ENCODE data around the gene VEPH1.
"Not testable (repeated sequence)": the region's sequence is repeated elsewhere in the genome, so short reads cannot be mapped to it uniquely, and the experiment has no call there.

VEPH1 gene

DNA sequence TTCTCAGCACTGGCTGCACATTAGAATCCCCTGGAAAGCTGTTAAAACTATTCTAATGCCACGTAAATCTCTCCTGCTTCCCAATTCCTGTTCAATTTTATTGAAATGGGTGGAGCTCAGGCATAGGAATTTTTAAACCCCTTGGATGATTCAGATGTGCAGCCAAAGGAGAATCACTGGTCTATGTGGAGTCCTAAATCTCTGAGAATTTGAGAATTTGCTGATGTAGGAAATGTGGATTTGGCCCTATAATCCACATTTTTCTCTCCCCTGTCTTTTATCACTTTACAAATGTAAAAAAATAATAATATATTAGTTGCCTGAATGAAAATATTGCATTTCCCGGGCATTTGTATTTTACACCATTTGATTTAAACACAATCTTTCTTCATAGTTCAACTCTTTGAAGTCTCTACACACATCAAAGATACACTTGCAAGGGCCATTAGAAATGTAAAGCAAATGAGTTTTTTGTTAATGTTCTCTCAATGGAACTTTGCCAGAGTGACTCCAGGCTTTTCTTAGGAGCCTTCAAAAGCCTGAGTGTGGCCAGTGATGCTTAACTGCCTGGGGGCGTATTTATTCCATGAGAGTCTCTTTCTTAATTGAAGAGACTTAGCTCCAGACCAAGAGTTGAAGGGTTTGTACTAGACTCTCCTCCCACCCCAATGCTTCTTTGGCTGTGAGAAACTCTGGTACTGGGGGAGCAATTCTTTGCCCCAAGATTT, 115.3 kb downstream of the VEPH1 start:
- DNase-seq (ENCODE audit: low spot score) = no peak

DNA sequence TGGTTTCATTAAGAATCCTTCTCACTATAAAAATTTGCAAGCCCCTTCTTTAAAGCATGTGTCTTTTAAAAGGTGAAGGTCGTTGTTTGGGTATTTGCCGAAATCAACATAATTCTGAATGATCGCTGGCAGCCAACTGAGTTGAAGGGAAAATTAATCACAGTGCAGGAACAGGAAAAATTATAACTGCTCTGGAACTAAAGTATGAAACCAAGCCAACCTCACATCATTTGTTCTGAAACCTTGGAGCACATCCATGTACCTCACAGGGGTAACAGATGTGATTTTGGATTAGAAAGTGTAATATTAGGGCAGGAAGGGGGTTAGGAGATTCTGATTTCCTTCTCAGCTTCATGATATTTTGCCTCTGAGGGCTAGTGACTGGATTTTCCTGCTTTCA, 118.7 kb downstream of the VEPH1 start:
- DNase-seq (ENCODE audit: low spot score) = no peak

GRCh38 chr3:157384031-157384430, 119.2 kb downstream of the VEPH1 start:
- no peak for DNase-seq (ENCODE audit: low spot score)

DNA sequence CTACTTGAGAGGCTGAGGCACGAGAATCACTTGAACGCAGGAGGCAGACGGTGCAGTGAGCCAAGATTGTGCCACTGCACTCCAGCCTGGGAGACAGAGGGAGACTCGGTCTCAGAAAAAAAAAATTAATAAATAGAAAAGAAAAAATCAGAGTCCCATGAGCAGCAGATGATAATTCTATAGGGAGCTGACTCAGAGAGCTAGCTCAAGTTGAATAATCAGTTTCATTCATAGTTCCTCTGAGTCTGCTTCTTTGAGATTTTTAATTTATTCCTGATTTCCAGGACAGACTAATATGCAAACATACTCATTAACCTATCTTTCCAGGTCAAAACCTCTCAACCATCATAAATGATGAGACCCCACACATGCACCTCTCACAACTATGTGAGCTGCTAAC, 121.6 kb downstream of the VEPH1 start:
- DNase-seq (ENCODE audit: low spot score) = no peak

DNA sequence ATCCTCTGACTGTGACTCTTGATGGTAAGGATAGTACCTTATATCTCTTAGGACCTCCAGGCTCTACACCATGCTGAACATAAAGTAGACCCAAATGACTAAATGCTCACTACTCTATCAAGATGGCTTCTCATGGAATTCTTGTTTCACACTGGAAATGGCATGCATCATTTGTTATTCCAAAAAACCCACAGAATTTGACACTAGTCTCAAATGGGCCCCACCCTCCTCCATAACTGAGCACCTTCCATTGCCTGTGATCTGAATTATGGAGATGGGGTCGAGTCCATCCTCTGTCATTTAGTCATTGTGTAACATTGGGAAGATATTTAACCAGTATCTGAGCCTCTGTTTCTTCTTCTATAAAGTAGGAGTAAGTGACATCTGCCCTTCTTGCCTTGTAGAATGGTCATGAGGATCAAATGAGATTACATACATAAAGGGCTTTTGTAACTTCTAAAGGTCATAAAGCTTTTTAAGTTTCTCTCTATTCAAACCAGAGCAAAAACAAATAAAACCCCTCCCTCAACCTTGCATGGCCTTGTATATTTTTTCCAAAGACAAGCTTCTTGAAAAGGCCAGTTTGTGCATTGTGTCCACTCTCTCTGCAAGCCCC, 123.6 kb downstream of the VEPH1 start:
- no peak for DNase-seq (ENCODE audit: low spot score)

GRCh38 chr3:157376603-157377300, 126.5 kb downstream of the VEPH1 start:
- DNase-seq (ENCODE audit: low spot score) = no peak

GRCh38 chr3:157375342-157375986, 127.8 kb downstream of the VEPH1 start:
- no peak for DNase-seq (ENCODE audit: low spot score)

- DNase-seq (ENCODE audit: low spot score) = no peak
Measured at GRCh38 chr3:157374933-157375332, 128.3 kb downstream of the VEPH1 start.

- no peak for DNase-seq (ENCODE audit: low spot score)
Measured at GRCh38 chr3:157373783-157374182, 129.4 kb downstream of the VEPH1 start.

GRCh38 chr3:157370867-157371266, 132.3 kb downstream of the VEPH1 start:
- no peak for DNase-seq (ENCODE audit: low spot score)

DNA sequence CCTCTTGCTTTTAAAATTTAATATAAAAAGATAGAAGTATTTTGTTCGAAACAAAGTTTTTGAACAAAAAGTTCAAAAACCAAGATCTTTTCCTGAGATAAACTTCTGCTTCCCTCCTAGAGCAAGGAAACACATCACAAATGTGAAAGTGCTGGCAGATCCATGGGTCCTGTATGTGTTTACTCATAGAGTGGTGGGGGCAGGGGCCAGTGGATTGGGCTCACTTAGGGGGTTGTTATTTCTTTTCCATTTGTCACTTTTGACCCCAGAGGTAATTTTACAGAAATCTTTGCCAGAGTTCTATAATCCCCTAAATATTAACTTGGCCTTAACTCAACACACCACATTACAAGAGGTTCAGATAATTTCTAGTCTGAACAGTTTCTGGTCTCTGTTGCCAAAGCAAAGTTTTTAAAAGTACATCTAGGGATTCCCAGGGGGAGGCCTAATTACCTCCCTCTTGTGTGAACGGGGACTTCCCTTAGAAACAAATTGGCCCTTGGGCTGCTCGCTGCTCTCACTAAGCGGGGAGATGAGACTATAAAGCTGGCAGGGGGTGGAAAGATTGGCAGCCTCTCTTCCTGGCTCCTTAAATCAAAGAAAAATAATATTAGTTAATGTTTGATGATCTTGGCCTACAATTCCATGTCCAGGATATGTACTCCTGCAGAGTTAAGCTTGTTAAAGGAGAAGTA, 133.3 kb downstream of the VEPH1 start:
- no peak for DNase-seq (ENCODE audit: low spot score)

GRCh38 chr3:157368171-157368570, 135.0 kb downstream of the VEPH1 start:
- DNase-seq (ENCODE audit: low spot score) = no peak

DNA sequence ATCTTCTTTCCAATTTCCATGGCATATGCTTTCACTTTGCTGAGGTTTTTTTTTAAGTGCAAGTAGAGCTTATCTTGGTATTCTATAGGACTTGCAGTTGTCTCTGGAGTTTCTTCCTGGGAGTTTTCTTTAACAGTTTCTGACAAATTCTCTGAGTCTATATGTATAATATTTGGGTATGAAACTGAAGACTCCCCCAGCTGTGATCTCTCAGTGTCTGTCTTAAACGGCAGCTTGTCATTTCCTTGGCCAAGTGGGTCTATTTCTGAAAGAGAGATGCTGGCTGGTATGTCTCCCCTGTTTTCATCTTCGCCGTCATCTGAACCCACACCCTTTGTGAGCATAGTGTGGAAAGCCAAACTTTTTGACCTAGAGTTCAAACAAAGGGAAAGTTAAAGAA, 139.8 kb downstream of the VEPH1 start:
- DNase-seq (ENCODE audit: low spot score) = no peak

GRCh38 chr3:157362348-157362747, 140.9 kb downstream of the VEPH1 start:
- DNase-seq (ENCODE audit: low spot score) = no peak

DNA sequence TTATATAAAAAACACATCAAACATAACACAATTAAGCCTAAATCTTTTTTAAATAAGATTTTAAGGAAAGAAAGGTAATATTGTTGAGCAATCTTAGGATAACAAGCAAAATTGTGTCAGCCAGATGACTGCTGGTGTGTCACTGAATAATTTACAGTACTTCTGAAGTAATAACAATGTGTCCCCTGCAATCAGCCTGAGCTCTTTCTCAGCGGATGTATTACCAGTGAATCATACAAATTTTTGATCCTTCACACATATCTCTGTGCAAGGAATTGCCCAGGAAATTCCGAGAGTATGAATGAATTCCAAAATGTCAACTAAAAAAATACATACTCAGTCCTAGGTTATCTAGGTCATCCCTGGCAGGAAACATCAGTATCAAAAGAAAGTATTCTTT, 143.2 kb downstream of the VEPH1 start:
- DNase-seq (ENCODE audit: low spot score) = no peak

- DNase-seq (ENCODE audit: low spot score) = no peak
Measured at GRCh38 chr3:157356541-157356940, 146.7 kb downstream of the VEPH1 start.

DNA sequence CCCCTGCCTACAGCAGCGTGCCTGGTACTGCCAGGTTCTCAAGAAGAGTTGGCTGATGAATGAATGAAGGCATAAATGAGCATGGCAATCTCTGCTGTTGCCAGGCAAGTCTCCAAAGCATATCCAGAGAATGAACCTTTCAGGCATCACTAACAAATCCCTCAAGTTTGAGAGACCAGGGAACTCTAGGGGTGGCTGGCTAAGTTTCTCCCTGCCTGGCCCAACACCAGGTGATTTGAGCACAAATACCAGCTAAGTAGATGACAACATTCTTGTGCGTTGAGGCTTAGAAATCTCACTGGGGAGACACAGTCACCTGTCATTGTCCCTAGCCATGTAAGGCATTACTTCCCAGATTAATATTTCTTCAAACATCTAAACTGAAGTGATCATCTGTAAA, 147.9 kb downstream of the VEPH1 start:
- no peak for DNase-seq (ENCODE audit: low spot score)

DNA sequence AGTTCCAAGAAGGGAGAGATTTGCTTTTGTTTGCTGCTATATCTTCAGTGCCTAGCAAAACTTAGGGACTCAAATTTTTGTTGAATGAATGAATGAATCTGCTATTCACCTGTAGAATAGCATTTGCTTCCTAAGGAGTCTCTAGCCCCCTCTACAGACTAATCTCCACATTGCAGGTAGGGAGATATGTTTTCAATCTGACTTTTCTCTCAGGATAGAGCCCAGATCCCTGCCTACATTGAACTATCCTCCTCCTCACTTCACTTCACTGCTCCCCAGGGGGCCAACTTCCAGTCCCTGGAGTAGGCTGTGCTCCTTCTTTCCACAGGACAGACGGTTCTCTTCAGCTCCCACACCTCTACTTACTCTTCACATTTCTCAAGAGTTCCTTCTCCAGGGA, 148.5 kb downstream of the VEPH1 start:
- DNase-seq (ENCODE audit: low spot score) = no peak

DNA sequence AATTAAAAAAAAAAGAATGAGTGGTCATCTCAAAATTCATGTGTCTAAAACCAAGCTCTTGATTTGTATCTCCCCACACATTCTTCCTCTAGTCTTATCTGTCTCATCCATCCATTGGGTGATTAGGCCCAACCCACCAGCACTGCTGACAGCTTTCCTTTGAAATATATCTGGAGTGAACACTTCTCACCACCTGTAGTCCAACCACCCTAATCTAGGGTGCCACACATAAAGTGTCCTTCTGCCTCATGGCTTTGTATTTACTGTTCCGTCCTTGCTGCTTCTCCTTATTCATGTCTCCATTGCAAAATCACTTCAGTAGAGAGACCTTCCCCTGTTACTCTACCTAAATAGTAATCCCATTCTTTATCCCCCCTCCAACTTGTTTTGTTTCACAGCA, 149.0 kb downstream of the VEPH1 start:
- DNase-seq (ENCODE audit: low spot score) = no peak

GRCh38 chr3:157353652-157354051, 149.6 kb downstream of the VEPH1 start:
- DNase-seq (ENCODE audit: low spot score) = no peak

DNA sequence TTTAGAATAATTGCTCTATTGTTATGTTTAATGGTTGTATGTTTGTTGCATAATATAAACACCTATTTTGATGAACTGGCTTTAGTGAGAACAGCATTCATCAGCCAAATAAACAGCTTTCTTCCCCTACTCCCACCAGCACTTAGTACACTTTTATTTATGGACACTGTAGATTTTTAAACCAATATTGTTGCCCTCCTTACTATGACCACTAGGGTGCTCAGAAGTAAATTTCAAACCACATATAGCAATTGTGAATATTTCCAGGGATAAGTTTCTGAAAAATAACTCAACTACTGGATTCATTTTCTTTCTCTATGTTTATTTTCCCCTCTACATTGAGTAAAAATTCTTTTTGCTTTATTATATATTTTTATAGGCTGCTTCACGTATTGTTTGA, 151.2 kb downstream of the VEPH1 start:
- DNase-seq (ENCODE audit: low spot score) = peak; percentile 5

DNA sequence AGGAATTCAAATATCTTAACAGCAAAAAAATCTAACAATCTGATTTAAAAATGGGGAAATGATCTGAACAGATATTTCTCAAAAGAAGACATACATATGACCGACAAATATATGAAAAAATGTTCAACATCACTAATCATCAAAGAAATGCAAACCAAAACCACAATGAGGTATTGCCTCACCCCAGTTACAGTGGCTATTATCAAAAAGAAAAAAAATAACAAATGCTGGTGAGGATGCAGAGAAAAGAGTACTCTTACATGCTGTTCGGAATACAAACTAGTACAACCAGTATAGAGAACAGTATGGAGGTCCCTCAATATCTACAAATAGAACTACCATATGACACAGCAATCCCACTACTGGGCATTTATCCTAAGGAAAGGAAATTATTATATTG, 152.6 kb downstream of the VEPH1 start:
- DNase-seq (ENCODE audit: low spot score) = not testable (repeated sequence)
